ENCODE measurements around the gene WDR7.

WDR7 gene

DNA sequence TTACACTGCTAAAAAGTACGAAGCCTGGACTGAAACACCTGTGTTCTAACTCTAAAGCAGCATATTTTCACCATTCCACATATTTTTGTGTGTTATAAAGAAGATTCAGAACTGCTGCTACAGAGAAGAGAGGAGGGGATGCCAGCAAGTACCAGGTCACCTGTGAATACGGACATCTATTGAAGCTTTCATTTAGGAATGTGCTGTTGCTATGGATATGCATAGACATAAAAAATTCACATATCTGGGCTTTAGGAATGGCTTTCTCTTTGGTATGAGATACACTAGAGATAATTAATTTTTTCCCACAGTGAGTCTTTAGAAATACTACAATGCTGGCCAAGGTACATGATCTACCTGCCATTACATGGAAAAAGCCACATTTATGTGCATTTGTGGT lies 238.5 kb downstream of the WDR7 start:
- no peak overlapping the region for H3K27ac ChIP-seq (ENCODE audit: low read length)
- no peaks in the 10 kb centered on the region for H4K20me1 ChIP-seq (ENCODE audit: insufficient read depth, low read length)
- H3K27me3 ChIP-seq (ENCODE audit: low read depth, low read length): no peaks in the 10 kb centered on the region
- H3K4me1 ChIP-seq (ENCODE audit: low read length): peaks cover 6% of the 10 kb centered on the region
- TF ChIP-seq, protein P1, sequence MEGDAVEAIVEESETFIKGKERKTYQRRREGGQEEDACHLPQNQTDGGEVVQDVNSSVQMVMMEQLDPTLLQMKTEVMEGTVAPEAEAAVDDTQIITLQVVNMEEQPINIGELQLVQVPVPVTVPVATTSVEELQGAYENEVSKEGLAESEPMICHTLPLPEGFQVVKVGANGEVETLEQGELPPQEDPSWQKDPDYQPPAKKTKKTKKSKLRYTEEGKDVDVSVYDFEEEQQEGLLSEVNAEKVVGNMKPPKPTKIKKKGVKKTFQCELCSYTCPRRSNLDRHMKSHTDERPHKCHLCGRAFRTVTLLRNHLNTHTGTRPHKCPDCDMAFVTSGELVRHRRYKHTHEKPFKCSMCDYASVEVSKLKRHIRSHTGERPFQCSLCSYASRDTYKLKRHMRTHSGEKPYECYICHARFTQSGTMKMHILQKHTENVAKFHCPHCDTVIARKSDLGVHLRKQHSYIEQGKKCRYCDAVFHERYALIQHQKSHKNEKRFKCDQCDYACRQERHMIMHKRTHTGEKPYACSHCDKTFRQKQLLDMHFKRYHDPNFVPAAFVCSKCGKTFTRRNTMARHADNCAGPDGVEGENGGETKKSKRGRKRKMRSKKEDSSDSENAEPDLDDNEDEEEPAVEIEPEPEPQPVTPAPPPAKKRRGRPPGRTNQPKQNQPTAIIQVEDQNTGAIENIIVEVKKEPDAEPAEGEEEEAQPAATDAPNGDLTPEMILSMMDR (IDR thresholded peaks at IDR 0.05; ENCODE audit: low read depth, low read length): no peak
- no peak for TF ChIP-seq EZH2phosphoT487 (IDR thresholded peaks at IDR 0.05; ENCODE audit: low read depth)
- no peak overlapping the region for H3K9ac ChIP-seq (ENCODE audit: low read length)
- no peaks in the 10 kb centered on the region for H3K9me3 ChIP-seq (ENCODE audit: insufficient read depth, low read length)
- H3K4me3 ChIP-seq (ENCODE audit: low read length): no peak overlapping the region
- no peak overlapping the region for H3K4me2 ChIP-seq (ENCODE audit: low read length)
- no peaks in the 10 kb centered on the region for H3K36me3 ChIP-seq (replicated peaks; ENCODE audit: low read depth, low read length)
- H3K79me2 ChIP-seq (ENCODE audit: low read length): no peaks in the 10 kb centered on the region
- no peak overlapping the region for H2AFZ ChIP-seq (ENCODE audit: low read depth, low read length)

DNA sequence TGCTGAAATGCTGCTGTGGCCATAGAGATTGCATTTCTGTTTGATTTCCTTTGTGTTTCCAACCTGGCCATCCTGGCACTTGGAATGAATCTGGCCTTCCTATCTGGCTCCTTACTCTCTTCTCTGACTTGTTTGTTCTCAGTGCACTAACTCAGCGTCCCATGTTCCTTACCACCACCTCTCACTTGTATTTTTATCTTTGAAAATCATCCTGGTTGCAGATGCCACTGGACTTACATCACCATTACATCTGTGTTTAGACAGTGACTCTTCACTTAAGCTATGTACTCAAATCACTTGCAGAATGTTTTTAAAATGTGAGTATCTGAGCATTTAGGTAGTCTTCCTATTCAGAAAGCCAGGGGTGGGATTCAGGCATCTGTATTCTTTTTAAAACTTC lies 239.5 kb downstream of the WDR7 start:
- Histone ChIP-seq H3K9ac (ENCODE audit: low read length) (no peak overlapping the region), H3K4me3 (ENCODE audit: low read length) (no peak overlapping the region), H3K79me2 (ENCODE audit: low read length) (no peaks in the 10 kb centered on the region), H3K27me3 (ENCODE audit: low read depth, low read length) (no peaks in the 10 kb centered on the region), H4K20me1 (ENCODE audit: insufficient read depth, low read length) (no peaks in the 10 kb centered on the region), H3K27ac (ENCODE audit: low read length) (no peak overlapping the region), H2AFZ (ENCODE audit: low read depth, low read length) (no peak overlapping the region), H3K4me2 (ENCODE audit: low read length) (no peak overlapping the region), H3K9me3 (ENCODE audit: insufficient read depth, low read length) (no peaks in the 10 kb centered on the region), H3K36me3 (replicated peaks; ENCODE audit: low read depth, low read length) (no peaks in the 10 kb centered on the region), H3K4me1 (ENCODE audit: low read length) (peaks cover 8% of the 10 kb centered on the region)
- TF ChIP-seq, protein P1 (IDR thresholded peaks at IDR 0.05; ENCODE audit: low read depth, low read length): no peak
- TF ChIP-seq EZH2phosphoT487 (IDR thresholded peaks at IDR 0.05; ENCODE audit: low read depth): no peak

DNA sequence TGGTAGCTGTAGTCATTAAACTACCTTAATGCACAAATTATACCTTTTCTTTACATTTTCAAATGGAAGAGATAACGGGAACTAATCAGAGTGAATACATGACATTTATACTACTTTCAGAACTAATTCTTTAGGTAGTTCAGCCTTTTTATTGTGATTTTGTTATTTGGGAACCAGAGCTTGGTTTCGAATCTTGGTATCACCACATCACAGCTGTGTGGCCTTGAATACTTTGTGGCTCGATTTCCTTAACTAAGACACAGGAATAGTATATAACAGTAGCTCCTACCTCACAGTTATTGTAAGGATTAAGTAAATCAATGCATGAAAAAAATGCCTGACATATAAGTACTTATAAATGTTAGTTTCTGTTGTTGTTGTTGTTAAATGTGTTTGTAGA lies 240.0 kb downstream of the WDR7 start:
- H4K20me1 ChIP-seq (ENCODE audit: insufficient read depth, low read length): no peaks in the 10 kb centered on the region

DNA sequence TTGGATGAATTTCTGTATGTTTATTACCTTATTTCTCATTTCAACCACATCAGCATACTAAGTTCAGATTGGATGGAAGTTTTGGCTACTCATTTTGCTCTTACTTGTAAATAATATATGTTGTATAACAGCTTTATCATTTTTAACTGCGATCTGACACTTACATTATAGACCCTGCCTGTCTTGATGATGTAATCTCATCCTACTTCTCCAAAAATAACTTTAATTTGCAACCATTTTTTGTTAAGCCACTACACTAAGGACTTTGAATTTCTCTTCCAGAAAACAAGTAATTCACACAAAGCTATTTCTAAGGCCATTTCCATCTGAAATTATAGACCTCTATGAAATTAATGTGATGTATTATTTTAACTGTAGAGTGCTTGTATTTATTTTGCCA lies 240.7 kb downstream of the WDR7 start:
- Histone ChIP-seq H3K4me1 (ENCODE audit: low read length) (peaks cover 8% of the 10 kb centered on the region), H3K27ac (ENCODE audit: low read length) (no peak overlapping the region)

More for the DNA sequence above, 240.0 kb downstream of the WDR7 start:
- Histone ChIP-seq H2AFZ (ENCODE audit: low read depth, low read length) (no peak overlapping the region), H3K36me3 (replicated peaks; ENCODE audit: low read depth, low read length) (no peaks in the 10 kb centered on the region), H3K27me3 (ENCODE audit: low read depth, low read length) (no peaks in the 10 kb centered on the region), H3K4me3 (ENCODE audit: low read length) (no peak overlapping the region), H3K9ac (ENCODE audit: low read length) (no peak overlapping the region), H3K4me2 (ENCODE audit: low read length) (no peak overlapping the region), H3K79me2 (ENCODE audit: low read length) (no peaks in the 10 kb centered on the region), H3K9me3 (ENCODE audit: insufficient read depth, low read length) (no peaks in the 10 kb centered on the region), H3K27ac (ENCODE audit: low read length) (no peak overlapping the region), H3K4me1 (ENCODE audit: low read length) (peaks cover 8% of the 10 kb centered on the region)
- TF ChIP-seq, protein P1 (IDR thresholded peaks at IDR 0.05; ENCODE audit: low read depth, low read length): no peak
- TF ChIP-seq EZH2phosphoT487 (IDR thresholded peaks at IDR 0.05; ENCODE audit: low read depth): no peak

More for the DNA sequence above, 240.7 kb downstream of the WDR7 start:
- H3K36me3 ChIP-seq (replicated peaks; ENCODE audit: low read depth, low read length): no peaks in the 10 kb centered on the region
- H3K9me3 ChIP-seq (ENCODE audit: insufficient read depth, low read length): no peaks in the 10 kb centered on the region
- H4K20me1 ChIP-seq (ENCODE audit: insufficient read depth, low read length): no peaks in the 10 kb centered on the region
- no peak overlapping the region for H3K4me3 ChIP-seq (ENCODE audit: low read length)
- no peak overlapping the region for H2AFZ ChIP-seq (ENCODE audit: low read depth, low read length)
- no peaks in the 10 kb centered on the region for H3K79me2 ChIP-seq (ENCODE audit: low read length)
- H3K27me3 ChIP-seq (ENCODE audit: low read depth, low read length): no peaks in the 10 kb centered on the region
- H3K9ac ChIP-seq (ENCODE audit: low read length): no peak overlapping the region
- TF ChIP-seq, protein P1 (IDR thresholded peaks at IDR 0.05; ENCODE audit: low read depth, low read length): no peak
- TF ChIP-seq EZH2phosphoT487 (IDR thresholded peaks at IDR 0.05; ENCODE audit: low read depth): no peak
- no peak overlapping the region for H3K4me2 ChIP-seq (ENCODE audit: low read length)

Data from OCI-LY3 (cell line).